ENCODE data around the gene MCCD1. TPM values are rescaled to one million over a fixed set of nuclear protein-coding genes. Genes with fewer than 3 reads are reported as not detected.

The MCCD1 gene
- total RNA-seq, 3 donors from 2014 or later: not detected

DNA sequence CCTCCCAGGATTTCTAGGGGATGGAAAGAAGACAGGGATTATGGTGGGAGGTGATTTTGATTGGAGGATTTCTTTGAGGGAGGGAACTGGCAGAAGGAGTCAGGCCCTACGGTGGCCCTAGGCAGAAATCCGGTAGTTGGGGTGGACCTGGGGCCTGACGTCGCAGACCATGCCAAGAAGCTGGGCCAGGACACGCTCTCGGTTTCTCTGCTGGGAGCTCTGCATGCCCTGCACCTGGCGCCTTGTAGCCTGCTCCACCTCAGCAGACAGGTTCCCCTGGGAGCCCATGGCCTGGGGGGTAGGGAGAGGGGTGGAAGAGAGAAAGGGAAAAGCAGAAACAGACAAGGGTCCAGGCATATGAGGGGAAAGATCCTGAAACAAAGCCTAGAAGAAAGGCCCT lies 16.5 kb downstream of the MCCD1 start:
- no peak for TF ChIP-seq POLR2A (IDR thresholded peaks at IDR 0.05)
- TF ChIP-seq POLR2AphosphoS5 (IDR thresholded peaks at IDR 0.05): no peak
- TF ChIP-seq, protein P1, sequence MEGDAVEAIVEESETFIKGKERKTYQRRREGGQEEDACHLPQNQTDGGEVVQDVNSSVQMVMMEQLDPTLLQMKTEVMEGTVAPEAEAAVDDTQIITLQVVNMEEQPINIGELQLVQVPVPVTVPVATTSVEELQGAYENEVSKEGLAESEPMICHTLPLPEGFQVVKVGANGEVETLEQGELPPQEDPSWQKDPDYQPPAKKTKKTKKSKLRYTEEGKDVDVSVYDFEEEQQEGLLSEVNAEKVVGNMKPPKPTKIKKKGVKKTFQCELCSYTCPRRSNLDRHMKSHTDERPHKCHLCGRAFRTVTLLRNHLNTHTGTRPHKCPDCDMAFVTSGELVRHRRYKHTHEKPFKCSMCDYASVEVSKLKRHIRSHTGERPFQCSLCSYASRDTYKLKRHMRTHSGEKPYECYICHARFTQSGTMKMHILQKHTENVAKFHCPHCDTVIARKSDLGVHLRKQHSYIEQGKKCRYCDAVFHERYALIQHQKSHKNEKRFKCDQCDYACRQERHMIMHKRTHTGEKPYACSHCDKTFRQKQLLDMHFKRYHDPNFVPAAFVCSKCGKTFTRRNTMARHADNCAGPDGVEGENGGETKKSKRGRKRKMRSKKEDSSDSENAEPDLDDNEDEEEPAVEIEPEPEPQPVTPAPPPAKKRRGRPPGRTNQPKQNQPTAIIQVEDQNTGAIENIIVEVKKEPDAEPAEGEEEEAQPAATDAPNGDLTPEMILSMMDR (IDR thresholded peaks at IDR 0.05): no peak
- intact Hi-C loops (cut with DNase I; ENCODE audit: low total_unique reads): loop anchor here (5.0 kb wide), 1 partner anchor 47 kb away; the partner anchor contains the start of gene NCR3
- no peak overlapping the region for H3K4me3 ChIP-seq

DNA sequence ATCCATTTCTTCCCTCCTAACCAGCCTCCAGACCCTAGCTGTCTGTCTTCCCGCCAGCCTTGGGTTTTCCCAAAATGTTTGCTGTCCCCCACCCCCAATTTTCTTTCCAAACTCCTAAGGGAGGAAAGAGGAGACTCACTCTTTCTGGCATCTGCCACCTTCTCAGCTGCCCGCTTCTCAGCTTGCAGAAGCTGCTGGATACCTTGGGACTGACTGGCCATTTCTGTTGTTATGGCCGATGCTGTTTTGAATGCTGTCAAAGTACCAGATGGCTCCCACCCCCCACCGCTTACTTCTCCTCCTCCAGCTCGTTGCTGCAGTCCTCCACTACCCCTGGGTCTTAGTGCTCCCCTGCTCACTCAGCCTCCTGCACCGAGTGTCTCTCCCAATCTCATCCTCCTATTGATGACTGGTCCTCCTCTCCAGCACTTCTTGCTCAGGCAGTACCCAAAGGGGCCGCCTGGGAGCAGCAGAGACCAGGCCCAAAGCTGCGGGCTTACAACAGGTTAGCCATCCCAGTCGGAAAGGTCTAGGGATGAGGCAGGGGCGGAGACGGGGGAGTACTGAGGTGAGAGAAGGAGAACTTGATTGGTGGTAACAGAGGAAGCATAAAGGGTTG lies 17.7 kb downstream of the MCCD1 start, which contains the start of gene ATP6V1G2:
Gene ATP6V1G2, minus strand, starts transcription at position 270 of the 619 bp plus-strand sequence. Its CDS starts 49 bp downstream, at position 221.
- H3K4me1 ChIP-seq: peaks cover 0 to 11% of the 10 kb centered on the region in 2 donors
- H3K4me3 ChIP-seq: peak within 1 kb of the TSS; percentile 21 to 67 (median 50)
- no peaks in the 10 kb centered on the region for H3K27me3 ChIP-seq
- intact Hi-C loops (cut with DNase I; ENCODE audit: low total_unique reads): loop anchor here (5.0 kb wide), 1 partner anchor 46 kb away; the partner anchor contains the start of gene NCR3
- peak; percentile 91 to 92 for DNase-seq (ENCODE audit: low spot score in 2 of 2)
- H3K9me3 ChIP-seq: no peaks in the 10 kb centered on the region
- H3K27ac ChIP-seq: peak within 1 kb of the TSS; percentile 75 to 84
- TF ChIP-seq, protein P1 (IDR thresholded peaks at IDR 0.05): peak; percentile 94 to 98 (median 96)
- no peak for TF ChIP-seq POLR2A (IDR thresholded peaks at IDR 0.05)
- TF ChIP-seq POLR2AphosphoS5 (IDR thresholded peaks at IDR 0.05): peak; percentile 59 to 65 (median 61)
- H3K36me3 ChIP-seq: no peaks in the 10 kb centered on the region

More for the DNA sequence above, 16.5 kb downstream of the MCCD1 start:
- Histone ChIP-seq H3K36me3 (no peaks in the 10 kb centered on the region), H3K27ac (no peak overlapping the region), H3K9me3 (no peaks in the 10 kb centered on the region), H3K4me1 (peaks cover 0 to 13% of the 10 kb centered on the region in 2 donors), H3K27me3 (no peaks in the 10 kb centered on the region)
- DNase-seq (ENCODE audit: low spot score in 2 of 2): no peak

GRCh38 chr6:31546958-31547726 lies 18.4 kb downstream of the MCCD1 start, which contains the start of gene NFKBIL1:
Gene NFKBIL1, plus strand, starts transcription at chr6:31547608. Its CDS starts 87 bp downstream, at chr6:31547695.
- intact Hi-C loops (cut with DNase I; ENCODE audit: low total_unique reads): loop anchor here (5.0 kb wide), 1 partner anchor 45 kb away; the partner anchor contains the start of gene NCR3
- Histone ChIP-seq H3K9me3 (no peaks in the 10 kb centered on the region), H3K27ac (peak within 1 kb of the TSS; percentile 75 to 84), H3K4me1 (peaks cover 0 to 11% of the 10 kb centered on the region in 2 donors), H3K36me3 (no peaks in the 10 kb centered on the region), H3K27me3 (no peaks in the 10 kb centered on the region), H3K4me3 (peak within 1 kb of the TSS; percentile 21 to 67 (median 50))
- peak; percentile 95 for DNase-seq (ENCODE audit: low spot score in 2 of 2)
- TF ChIP-seq POLR2AphosphoS5 (IDR thresholded peaks at IDR 0.05): peak; percentile 55 to 91 (median 87)
- TF ChIP-seq, protein P1 (IDR thresholded peaks at IDR 0.05): peak in 1 of 3 donors; percentile 9
- TF ChIP-seq POLR2A (IDR thresholded peaks at IDR 0.05): peak; percentile 31

DNA sequence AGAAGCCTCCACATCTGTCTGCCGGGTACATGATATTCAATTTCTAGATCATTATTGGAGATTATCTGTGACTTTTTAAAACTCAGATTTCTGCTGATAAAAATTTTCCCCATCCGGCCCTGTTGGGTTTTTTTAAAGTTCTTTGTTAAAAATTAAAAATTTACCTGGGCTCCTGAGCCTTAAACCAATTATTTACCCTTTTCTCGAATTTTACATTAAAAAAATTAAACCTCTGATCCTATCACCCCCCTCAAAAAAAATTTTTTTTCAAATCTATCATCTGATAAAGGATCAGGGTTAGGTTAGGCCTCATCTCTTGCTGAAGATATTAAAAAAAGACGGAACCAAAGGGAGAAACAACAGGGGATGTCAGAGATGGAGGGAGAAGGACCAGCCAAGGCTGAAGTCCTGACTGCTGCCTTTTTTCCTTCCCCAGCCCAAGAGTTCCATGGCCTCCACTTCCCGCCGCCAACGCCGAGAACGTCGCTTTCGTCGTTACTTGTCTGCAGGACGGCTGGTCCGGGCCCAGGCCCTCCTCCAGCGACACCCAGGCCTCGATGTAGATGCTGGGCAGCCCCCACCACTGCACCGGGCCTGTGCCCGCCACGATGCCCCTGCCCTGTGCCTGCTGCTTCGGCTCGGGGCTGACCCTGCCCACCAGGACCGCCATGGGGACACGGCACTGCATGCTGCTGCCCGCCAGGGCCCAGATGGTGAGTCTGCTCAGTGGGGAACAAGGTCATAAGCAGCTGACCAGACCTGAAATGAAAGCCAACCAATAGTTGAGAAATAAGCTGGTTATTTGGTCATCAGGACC lies 19.2 kb downstream of the MCCD1 start:
- H3K4me1 ChIP-seq: peaks cover 0 to 7% of the 10 kb centered on the region in 2 donors
- no peaks in the 10 kb centered on the region for H3K27me3 ChIP-seq
- no peaks in the 10 kb centered on the region for H3K9me3 ChIP-seq
- H3K36me3 ChIP-seq: no peaks in the 10 kb centered on the region
- H3K4me3 ChIP-seq: peak overlapping the region; percentile 21 to 67 (median 50)
- no peak for DNase-seq (ENCODE audit: low spot score in 2 of 2)
- peak overlapping the region; percentile 75 to 84 for H3K27ac ChIP-seq
- intact Hi-C loops (cut with DNase I; ENCODE audit: low total_unique reads): loop anchor here (5.0 kb wide), 1 partner anchor 44 kb away; the partner anchor contains the start of gene NCR3
- TF ChIP-seq, protein P1 (IDR thresholded peaks at IDR 0.05): no peak
- TF ChIP-seq POLR2AphosphoS5 (IDR thresholded peaks at IDR 0.05) (no peak), POLR2A (IDR thresholded peaks at IDR 0.05) (no peak)
